Cardiac fibroblast (primary cell): ENCODE data around the gene H2BK1.

ENCODE experiments used
- DNase-seq, 2 donors: peaks; one replicate each; pipeline versions ENCODE4 v3.0.0 to v3.0.0-alpha.2; 2010; ENCODE audit warnings: low read depth in 2 of 2
- H3K4me3 ChIP-seq, 2 donors: replicated peaks in 1 of 2; 1 replicate in 1 of 2; 2 replicates in 1 of 2; pipeline ENCODE4 v1.5.1; 2011; ENCODE audit warnings: low read depth in 2 of 2, low read length in 2 of 2, mild to moderate bottlenecking in 2 of 2, moderate library complexity in 1 of 2
- TF ChIP-seq, protein P1 (sequence below): IDR thresholded peaks from one replicate; pipeline ENCODE4 v1.5.1; 2011; ENCODE audit warnings: low read depth, mild to moderate bottlenecking, low read length, inconsistent platforms

The H2BK1 gene

DNA sequence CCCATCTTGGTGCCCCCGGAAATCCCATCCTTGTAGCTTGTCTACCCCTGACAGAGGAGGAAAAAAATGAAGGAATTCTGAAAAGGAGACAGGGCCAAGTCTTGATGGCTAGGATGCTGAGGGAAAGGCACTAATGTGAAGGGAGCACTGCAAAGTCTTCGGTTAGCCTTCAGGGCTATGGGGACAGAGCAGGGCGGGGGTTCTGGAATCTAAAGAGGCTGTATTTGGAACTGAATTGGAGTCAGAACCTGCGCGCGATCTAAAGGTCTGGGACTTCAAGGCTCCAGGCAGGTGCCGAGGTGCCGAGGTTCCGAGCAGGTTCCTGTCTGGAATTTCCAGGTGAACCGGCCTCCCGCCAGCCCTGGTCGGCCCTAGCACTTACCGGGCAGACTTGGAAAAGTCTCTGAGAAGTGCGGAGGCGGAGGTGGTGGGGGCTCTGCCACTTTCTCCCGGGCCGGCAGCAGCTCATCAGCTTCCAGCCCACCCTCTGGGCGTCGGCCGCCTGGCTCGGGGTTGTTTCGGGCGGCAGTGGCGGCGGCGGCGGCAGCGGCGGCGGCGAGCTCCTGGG, 43.6 kb downstream of the H2BK1 start:
- TF ChIP-seq, protein P1, sequence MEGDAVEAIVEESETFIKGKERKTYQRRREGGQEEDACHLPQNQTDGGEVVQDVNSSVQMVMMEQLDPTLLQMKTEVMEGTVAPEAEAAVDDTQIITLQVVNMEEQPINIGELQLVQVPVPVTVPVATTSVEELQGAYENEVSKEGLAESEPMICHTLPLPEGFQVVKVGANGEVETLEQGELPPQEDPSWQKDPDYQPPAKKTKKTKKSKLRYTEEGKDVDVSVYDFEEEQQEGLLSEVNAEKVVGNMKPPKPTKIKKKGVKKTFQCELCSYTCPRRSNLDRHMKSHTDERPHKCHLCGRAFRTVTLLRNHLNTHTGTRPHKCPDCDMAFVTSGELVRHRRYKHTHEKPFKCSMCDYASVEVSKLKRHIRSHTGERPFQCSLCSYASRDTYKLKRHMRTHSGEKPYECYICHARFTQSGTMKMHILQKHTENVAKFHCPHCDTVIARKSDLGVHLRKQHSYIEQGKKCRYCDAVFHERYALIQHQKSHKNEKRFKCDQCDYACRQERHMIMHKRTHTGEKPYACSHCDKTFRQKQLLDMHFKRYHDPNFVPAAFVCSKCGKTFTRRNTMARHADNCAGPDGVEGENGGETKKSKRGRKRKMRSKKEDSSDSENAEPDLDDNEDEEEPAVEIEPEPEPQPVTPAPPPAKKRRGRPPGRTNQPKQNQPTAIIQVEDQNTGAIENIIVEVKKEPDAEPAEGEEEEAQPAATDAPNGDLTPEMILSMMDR, result no peak
- no peak overlapping the region for H3K4me3 ChIP-seq
- no peak for DNase-seq

DNA sequence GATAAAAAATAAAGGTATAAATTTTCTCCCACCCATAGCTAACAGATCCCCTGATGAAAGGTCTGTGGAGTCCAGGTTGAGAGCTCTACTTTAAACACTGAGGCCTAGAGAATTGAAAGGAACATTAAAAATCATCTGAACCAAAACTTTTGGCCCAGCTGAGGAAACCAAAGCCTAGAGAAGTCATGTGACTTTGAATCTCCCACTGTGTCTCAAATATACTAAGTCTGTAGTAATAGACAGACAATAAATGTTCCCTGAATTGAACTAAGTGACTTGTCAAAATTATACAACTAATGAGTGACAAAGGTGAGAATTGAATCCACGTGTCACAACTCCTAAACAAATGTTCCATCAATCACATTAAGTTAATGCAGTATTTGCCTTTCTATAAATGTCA, 48.5 kb downstream of the H2BK1 start:
- no peak overlapping the region for H3K4me3 ChIP-seq
- no peak for DNase-seq
- TF ChIP-seq, protein P1, result no peak
